HepG2 (cell line): ENCODE measurements around the gene S100A6. TPM values are rescaled to one million over a fixed set of nuclear protein-coding genes. Genes with fewer than 3 reads are reported as not detected.

Source experiments
- ARID2 ChIP-seq: sonication (generic); formaldehyde crosslinking; IDR thresholded peaks from 2 replicates; pipeline ENCODE4 v1.8.1; 2022; ENCODE audit warnings: mild to moderate bottlenecking, missing genetic modification reagents, borderline replicate concordance
- ATF3 ChIP-seq: sonication (generic); formaldehyde crosslinking; IDR thresholded peaks from 2 replicates; pipeline ENCODE4 v1.4.0; 2020; ENCODE audit warnings: missing genetic modification reagents
- CHD2 ChIP-seq: IDR thresholded peaks from 2 replicates; pipeline ENCODE4 v1.6.1; 2011; ENCODE audit warnings: low read depth, low read length, improper control_type of control experiment
- DMAP1 ChIP-seq: IDR thresholded peaks from 2 replicates; pipeline ENCODE4 v1.6.1; 2016
- FOXA3 ChIP-seq: IDR thresholded peaks from 2 replicates; pipeline ENCODE4 v1.6.1; 2016; ENCODE audit warnings: missing genetic modification reagents, missing compliant biosample characterization
- HHEX ChIP-seq: IDR thresholded peaks from 2 replicates; pipeline ENCODE4 v1.6.1; 2016; ENCODE audit warnings: control low read depth
- NR2F6 ChIP-seq, 2 experiments: IDR thresholded peaks; 2 replicates each; pipeline ENCODE4 v1.6.1; 2016; ENCODE audit warnings: antibody characterized with exemption in 1 of 2, mild to moderate bottlenecking in 1 of 2
- SAP130 ChIP-seq: IDR thresholded peaks from 2 replicates; pipeline ENCODE4 v1.6.1; 2016; ENCODE audit warnings: low read depth
- SNAPC4 ChIP-seq: sonication (generic); formaldehyde crosslinking; IDR thresholded peaks from 2 replicates; pipeline ENCODE4 v1.4.0; 2020; ENCODE audit warnings: mild to moderate bottlenecking, missing genetic modification reagents
- SOX6 ChIP-seq, 2 experiments: fragments of 450-650 bp in 1 of 2; sonication (generic) in 1 of 2; formaldehyde crosslinking in 1 of 2; IDR thresholded peaks; 2 replicates each; pipeline versions ENCODE4 v1.4.0 to v1.6.1; 2017 to 2020; ENCODE audit warnings: antibody characterized with exemption in 1 of 2, mild to moderate bottlenecking in 1 of 2, missing genetic modification reagents in 1 of 2
- SRSF1 ChIP-seq: fragments of 200-400 bp; formaldehyde crosslinking; optimal IDR thresholded peaks from 2 replicates; pipeline ENCODE3; 2017; ENCODE audit warnings: mild to moderate bottlenecking, low read depth, low read length, moderate library complexity
- THAP11 ChIP-seq: IDR thresholded peaks from 2 replicates; pipeline ENCODE4 v1.6.1; 2016; ENCODE audit warnings: missing biosample characterization, missing genetic modification reagents
- ZHX2 ChIP-seq, 2 experiments: sonication (generic) in 1 of 2; formaldehyde crosslinking in 1 of 2; IDR thresholded peaks; 2 replicates each; pipeline versions ENCODE4 v1.6.1 to v1.9.0; 2014 to 2022; ENCODE audit warnings: antibody characterized with exemption in 1 of 2, borderline replicate concordance in 1 of 2, inconsistent platforms in 1 of 2, low read depth in 1 of 2, missing genetic modification reagents in 1 of 2
- ZNF10 ChIP-seq: sonication (generic); formaldehyde crosslinking; IDR thresholded peaks from 2 replicates; pipeline ENCODE4 v1.4.0; 2020; ENCODE audit warnings: mild to moderate bottlenecking, low read depth, missing genetic modification reagents, borderline replicate concordance
- ZNF431 ChIP-seq: sonication (generic); formaldehyde crosslinking; IDR thresholded peaks from 2 replicates; pipeline ENCODE4 v1.9.0; 2022; ENCODE audit warnings: missing genetic modification reagents, low read depth, mild to moderate bottlenecking, borderline replicate concordance
- polyA plus RNA-seq, 8 experiments: library from polyadenylated mRNA; depleted of rRNA in 3 of 8; stranded (reverse) in 7 of 8; unstranded in 1 of 8; fragments of >200 nt; fragmentation: Illumina TruSeq in 4 of 8; extraction: Trizol in 4 of 8; gene quantifications; 2 replicates each; pipeline versions ENCODE4 v1.2.1 to v1.2.3, GENCODE V29; 2011 to 2016; ENCODE audit warnings: low read depth in 4 of 8, missing spikeins in 1 of 8, mixed read lengths in 1 of 8; ENCODE audit not compliant: insufficient read depth in 1 of 8
- total RNA-seq, 5 experiments: library from RNA; depleted of rRNA; stranded (reverse); fragments of >200 nt; fragmentation: Illumina TruSeq; extraction: Trizol; gene quantifications; 2 replicates each; pipeline ENCODE4 v1.2.3, GENCODE V29; 2016; ENCODE audit warnings: low read depth in 1 of 5

S100A6 gene
- total and polyA plus RNA-seq, 2 of the 13 experiments (the other 11 are each of a cell fraction or from before 2014, with no cell fraction given): 72.9 to 85.0 TPM

- peak; percentile 6; the same call in 1 of the 2 replicates for TF ChIP-seq ZHX2 (IDR thresholded peaks at IDR 0.05; ENCODE audit: low read depth)
- TF ChIP-seq ZHX2 (CRISPR knock-in tag; IDR thresholded peaks at IDR 0.05; ENCODE audit: borderline replicate concordance): no peak
- TF ChIP-seq CHD2: 0 out of 2 replicates have a peak, but pooled peaks have one; percentile 61
- TF ChIP-seq ARID2 (CRISPR knock-in tag): 0 out of 2 replicates have a peak, but pooled peaks have one; percentile 36
- peak; percentile 50; the same call in 1 of the 2 replicates for TF ChIP-seq DMAP1 (CRISPR knock-in tag)
- peak; percentile 66 for TF ChIP-seq SAP130 (CRISPR knock-in tag)
- TF ChIP-seq ZNF10 (CRISPR knock-in tag): no peak
- TF ChIP-seq FOXA3 (CRISPR knock-in tag): 0 out of 2 replicates have a peak, but pooled peaks have one; percentile 47
- no peak for TF ChIP-seq NR2F6 (IDR thresholded peaks at IDR 0.05)
- TF ChIP-seq NR2F6 (CRISPR knock-in tag; IDR thresholded peaks at IDR 0.05): peak; percentile 41
- TF ChIP-seq HHEX (CRISPR knock-in tag): no peak
- TF ChIP-seq ZNF431 (CRISPR knock-in tag): no peak
- TF ChIP-seq ATF3 (CRISPR knock-in tag): peak; percentile 97
- 0 out of 2 replicates have a peak, but pooled peaks have one; percentile 18 for TF ChIP-seq THAP11 (CRISPR knock-in tag)
- peak; percentile 43 for TF ChIP-seq SRSF1
- TF ChIP-seq SNAPC4 (CRISPR knock-in tag): no peak
- TF ChIP-seq SOX6 (IDR thresholded peaks at IDR 0.05): no peak
- TF ChIP-seq SOX6 (CRISPR knock-in tag; IDR thresholded peaks at IDR 0.05): peak; percentile 75
Observed at GRCh38 chr1:153566414-153567371, 30.9 kb upstream of the S100A6 start (continued).
